Activated T-helper 1 cell treated with anti-CD3 and anti-CD28 coated beads, Interleukin-2, amount 50 U/mL, for 16 hours (primary cell): ENCODE measurements around the gene GPR132.

Experiments
- DNase-seq, 2 donors: peaks; one replicate each; pipeline ENCODE4 v3.0.0-alpha.2; 2020; ENCODE audit warnings: low read depth in 1 of 2, low spot score in 1 of 2

GPR132 gene

DNA sequence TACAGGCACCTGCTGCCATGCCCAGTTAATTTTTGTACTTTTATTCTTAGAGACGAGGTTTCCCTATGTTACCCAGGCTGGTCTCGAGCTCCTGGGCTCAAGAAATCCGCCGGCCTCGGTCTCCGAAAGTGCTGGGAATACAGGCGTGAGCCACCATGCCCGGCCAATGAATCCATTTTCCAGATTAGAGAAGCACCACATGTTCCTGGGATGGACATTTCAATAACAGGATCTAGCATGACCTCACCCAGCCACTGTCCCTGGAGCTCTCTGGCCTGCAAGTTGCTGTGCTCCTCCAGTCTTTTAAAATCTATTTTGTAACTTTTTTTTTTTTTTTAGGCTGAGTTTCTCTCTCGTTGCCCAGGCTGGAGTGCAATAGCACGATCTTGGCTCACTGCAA lies 2.2 kb downstream of the GPR132 start:
- no peak for DNase-seq

DNA sequence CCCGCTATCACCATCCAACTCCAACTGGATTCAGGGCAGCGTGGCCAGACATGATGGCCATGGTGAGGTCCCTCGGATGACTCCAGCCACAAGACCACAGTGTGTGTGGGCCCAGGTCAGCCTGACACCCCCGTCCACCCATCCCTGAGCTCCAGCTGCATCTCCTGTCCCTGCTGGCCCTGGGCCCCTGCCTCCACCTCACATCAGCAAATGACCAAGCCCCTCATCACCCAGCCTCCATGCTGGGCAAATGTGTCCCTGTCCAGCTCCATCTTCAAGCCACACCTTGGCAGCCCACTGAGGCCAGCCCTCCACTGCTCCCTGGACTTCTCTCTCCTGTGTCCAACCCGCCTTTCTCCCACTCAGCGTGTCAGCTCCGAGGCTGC lies 3.2 kb downstream of the GPR132 start:
- no peak for DNase-seq

DNA sequence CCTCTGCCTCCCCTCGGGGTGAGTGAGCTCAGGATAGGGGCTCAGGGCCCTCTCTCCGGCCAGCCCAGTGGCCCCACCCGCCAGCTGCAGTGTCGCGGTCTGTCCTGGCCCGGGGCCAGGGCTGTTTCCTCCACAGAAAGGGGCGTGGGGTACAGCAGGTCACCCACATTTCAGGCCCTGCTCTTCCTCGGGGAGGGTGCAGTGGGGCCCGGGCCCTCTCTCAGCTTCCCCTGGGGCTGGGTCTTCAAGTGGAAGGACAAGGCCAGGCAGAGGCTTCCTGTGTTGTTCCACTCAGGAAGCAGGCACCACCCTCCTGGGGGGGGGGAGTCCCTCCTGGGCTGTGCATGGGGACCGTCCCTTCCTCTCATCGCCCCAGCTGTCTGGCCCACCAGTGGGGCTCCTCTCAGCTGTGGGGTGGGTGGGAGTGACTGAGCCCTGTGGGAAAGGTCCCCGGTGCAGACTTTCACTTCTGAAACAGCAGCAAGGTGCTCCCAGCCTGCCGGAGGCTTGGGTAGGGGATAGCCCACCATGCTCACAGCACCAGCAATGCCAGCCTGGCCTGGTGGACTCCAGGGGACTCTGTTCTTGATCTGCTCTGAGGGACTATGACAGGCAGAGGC lies 3.7 kb downstream of the GPR132 start:
- peak in 1 of 2 donors; percentile 38 for DNase-seq

- no peak for DNase-seq
Observed at GRCh38 chr14:105060751-105061427, 4.3 kb downstream of the GPR132 start.

- no peak for DNase-seq
Observed at GRCh38 chr14:105059925-105060565, 5.2 kb downstream of the GPR132 start.

- DNase-seq, result no peak
Observed at GRCh38 chr14:105059035-105059924, 6.0 kb downstream of the GPR132 start.

DNA sequence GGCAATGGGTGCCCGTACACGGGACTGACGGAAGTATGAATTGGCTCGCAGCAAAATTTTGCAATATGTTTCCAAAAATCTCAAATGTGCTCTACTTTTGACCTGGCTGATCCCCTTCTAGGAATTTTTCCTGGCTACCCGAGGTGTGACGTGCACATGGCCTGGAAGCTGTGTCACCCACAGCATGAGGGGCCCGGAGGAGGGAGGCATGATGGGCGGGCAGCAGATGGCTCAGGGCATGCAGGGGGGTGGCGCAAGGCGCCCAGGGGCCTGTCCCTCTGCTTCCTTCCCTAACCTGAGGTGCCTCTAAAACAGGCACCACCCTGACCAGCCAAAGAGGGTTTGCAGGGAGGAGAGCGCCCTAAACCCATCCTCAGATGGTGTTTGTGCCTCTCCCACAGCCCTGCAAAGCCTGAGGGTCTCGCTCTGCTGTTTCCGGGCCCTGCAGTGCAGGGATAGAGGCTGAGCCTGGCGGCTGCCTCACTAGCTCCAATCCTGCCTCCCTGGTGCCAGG lies 6.7 kb downstream of the GPR132 start:
- DNase-seq, result no peak

DNA sequence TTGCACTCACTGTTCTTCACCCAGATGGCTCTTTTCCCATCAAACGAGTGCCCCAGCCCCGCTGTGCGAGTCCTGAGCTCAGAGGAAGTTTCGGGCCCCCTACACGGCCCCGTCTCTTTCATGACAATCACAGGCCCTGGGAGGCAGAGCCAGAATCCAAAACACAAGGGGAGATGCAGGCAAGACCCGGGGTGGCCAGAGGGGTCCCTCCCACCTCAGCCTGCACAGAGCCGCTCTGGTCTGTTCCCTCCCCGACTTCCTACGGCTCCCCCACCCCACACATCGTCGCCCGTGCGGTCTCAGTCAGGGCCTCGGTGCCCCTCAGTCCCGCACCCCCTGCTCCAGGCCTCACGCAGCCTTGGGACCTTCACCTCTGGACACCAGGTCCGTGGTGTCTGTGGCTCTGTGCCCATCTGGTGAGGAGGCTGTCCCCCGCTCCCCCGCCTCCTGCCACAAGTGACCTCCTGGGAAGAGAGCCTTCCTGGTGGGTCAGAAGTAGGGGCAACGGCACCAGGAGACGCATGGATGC lies 8.9 kb downstream of the GPR132 start:
- no peak for DNase-seq

DNA sequence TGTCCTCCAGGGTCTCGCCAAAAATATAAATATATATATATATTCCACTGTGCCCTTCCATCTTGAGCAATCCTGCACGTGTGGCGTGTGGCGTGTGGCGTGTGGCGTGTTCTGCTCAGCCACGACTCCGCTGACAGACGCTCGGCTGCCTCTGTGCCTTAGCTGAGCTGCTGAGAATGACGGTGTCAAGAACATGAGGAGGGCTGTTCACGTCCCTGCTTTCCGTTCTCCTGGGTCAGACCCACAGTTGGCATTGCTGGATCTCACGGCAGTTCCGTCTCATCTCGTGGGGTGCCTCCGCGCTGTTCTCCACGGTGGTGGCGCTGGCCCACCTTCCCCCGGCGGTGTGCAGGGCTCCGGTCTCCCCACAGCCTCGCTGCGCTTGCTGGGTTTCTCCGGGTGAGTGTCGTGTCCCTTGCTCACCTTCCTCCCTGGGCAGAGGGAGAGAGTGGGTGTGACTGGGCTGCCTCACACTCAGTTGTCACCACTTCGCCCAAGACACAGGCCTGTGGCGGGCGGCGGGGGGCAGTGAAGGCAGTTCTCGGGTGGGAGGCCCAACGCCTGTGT lies 9.4 kb downstream of the GPR132 start:
- DNase-seq, result no peak

- DNase-seq, result no peak
Observed at GRCh38 chr14:105055334-105055733, 9.9 kb downstream of the GPR132 start.

- no peak for DNase-seq
Observed at GRCh38 chr14:105053996-105054395, 11.2 kb downstream of the GPR132 start.

GRCh38 chr14:105053421-105053820 lies 11.8 kb downstream of the GPR132 start:
- DNase-seq, result no peak

DNA sequence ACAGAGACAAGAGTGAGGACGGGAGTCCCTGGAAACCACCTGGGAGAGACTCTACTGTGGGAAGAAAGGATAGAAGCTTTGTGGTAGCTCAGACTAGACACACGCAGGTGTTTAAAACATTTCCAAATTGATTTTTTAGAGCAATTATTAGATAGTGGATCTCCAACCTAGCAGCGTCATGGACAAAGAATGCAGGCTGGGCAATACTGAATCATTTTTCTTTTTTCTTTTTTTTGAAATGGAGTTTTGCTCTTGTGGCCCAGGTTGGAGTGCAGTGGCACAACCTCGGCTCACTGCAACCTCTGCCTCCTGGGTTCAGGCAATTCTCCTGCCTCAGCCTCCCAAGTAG lies 13.1 kb downstream of the GPR132 start:
- DNase-seq, result no peak

GRCh38 chr14:105051182-105052109 lies 13.8 kb downstream of the GPR132 start:
- DNase-seq, result no peak

- no peak for DNase-seq
Observed at GRCh38 chr14:105050551-105050897, 14.7 kb downstream of the GPR132 start.

DNA sequence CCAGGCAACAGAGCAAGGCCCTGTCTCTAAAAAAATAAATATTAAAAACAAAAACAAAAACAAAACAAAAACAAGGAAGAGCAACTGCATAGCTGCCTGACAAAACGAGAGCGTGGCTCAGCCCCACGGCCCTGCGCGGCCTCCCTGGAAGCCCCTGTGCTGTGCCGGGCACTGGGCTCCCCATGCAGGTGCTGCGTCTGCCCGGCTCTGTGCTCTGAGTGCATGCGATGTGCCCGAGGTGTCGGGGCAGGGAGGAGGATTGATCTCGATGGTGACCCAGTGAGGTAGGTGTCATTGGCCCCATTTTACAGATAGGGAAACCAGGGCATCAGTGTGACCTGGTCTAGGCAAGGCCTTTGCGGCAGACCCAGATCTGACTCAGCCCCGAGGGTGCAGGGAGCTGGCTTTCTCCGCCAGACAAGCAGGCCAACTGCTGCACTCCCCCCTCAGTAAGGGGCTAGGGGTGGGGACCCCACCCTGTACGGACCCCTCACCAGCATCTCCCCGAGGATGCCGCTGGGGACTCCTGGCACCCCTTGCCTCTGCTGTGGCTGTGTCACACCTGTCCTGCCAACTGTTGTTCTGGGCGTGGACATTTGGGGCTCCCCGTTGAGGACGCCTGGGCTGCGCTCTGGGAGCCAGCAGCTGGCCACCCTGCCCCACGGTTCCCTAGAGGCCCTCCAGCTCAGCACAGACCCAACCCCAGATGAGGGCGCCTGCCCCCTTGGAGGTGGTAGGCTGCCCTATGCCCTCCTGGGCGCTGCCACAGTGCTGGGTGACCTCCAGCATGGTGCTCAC lies 15.3 kb downstream of the GPR132 start:
- DNase-seq, result no peak

DNA sequence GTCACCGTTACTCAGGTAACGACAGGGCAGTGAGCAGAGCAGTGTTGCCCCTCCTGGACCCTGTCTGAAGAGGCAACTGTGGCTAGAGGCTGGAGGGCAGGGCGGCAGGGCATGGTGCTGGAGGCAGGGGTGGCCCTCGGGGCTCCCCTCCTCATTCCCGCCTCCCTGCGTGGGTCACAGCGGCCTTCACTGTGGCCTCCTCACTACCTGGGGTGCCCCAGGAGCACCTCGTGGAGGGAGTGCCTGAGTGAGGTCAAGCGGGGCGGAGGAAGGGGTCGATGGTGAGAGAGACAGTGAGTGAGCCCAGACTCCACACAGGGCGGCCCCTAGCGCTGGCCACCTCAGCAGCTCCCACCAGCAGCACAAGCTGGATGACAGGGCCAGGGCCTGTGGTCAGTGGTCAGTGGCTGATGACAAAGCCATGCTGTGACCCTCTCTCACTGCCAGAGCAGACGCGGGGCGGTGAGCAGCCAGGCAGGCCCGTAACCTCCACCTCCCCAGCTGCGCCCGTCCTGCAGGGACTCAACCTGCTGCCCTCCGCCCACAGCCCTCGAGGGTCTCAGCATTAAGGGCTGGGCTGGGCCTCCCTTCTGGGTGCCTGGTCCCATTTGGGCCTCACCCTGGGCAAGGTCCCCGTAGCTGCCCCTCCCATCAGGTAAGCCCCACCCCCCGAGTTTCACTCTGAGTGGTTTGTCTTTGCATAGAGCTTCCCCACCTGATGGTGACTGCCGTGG lies 17.8 kb downstream of the GPR132 start:
- no peak for DNase-seq

DNA sequence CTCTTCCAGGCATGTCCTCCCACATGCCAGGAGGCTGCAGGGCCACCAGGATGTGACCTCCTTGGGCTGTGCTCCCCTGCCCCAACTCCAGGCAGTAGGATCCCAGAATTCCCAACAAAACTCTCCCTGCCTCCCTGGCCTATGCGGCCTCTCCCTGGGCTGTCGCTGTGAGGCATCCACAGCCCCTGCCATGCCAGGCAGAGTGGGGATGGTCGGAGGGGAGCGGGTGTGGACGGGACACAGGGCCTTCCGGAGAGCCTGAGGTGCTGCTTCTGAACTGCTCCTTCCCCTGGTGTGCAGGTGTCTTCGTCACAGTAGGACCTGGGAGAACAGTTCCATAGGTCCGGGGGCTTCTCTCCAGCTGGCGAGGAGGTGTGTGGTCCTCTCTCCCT lies 18.3 kb downstream of the GPR132 start:
- DNase-seq, result no peak
